Liver (tissue), 3 donors: ENCODE measurements around the gene GPR39.

Experiments used
- EGR1 ChIP-seq, 2 donors: IDR thresholded peaks; 2 replicates each; pipeline ENCODE4 v1.6.1; 2016 to 2018; ENCODE audit warnings: antibody characterized with exemption in 2 of 2, low read depth in 2 of 2
- GABPA ChIP-seq, 2 donors: IDR thresholded peaks in 1 of 2; conservative IDR thresholded peaks in 1 of 2; 2 replicates each; pipeline ENCODE4 v1.6.1; 2016; ENCODE audit warnings: antibody characterized with exemption in 2 of 2, mild to moderate bottlenecking in 1 of 2, moderate library complexity in 1 of 2
- RAD21 ChIP-seq, 2 donors: IDR thresholded peaks; 2 replicates each; pipeline ENCODE4 v1.6.1; 2016; ENCODE audit warnings: antibody characterized with exemption in 2 of 2, mild to moderate bottlenecking in 2 of 2
- RXRA ChIP-seq, 2 donors: IDR thresholded peaks; 2 replicates each; pipeline ENCODE4 v1.6.1; 2017 to 2018; ENCODE audit warnings: antibody characterized with exemption in 2 of 2, mild to moderate bottlenecking in 1 of 2
- SP1 ChIP-seq: IDR thresholded peaks from 2 replicates; pipeline ENCODE4 v1.6.1; 2018; ENCODE audit warnings: antibody characterized with exemption, mild to moderate bottlenecking
- TF ChIP-seq, protein P1 (sequence below): fragments of 150-350 bp; IDR thresholded peaks from 2 replicates; pipeline ENCODE4 v1.5.1; 2017; ENCODE audit warnings: improper control_type of control experiment, low read depth, low read length; ENCODE audit not compliant: missing input control
- TF ChIP-seq, protein P2 (sequence below): IDR thresholded peaks from 2 replicates; pipeline ENCODE4 v1.6.1; 2016; ENCODE audit warnings: antibody characterized with exemption
- donor health status: healthy.
- donor health status: healthy.

DNA sequence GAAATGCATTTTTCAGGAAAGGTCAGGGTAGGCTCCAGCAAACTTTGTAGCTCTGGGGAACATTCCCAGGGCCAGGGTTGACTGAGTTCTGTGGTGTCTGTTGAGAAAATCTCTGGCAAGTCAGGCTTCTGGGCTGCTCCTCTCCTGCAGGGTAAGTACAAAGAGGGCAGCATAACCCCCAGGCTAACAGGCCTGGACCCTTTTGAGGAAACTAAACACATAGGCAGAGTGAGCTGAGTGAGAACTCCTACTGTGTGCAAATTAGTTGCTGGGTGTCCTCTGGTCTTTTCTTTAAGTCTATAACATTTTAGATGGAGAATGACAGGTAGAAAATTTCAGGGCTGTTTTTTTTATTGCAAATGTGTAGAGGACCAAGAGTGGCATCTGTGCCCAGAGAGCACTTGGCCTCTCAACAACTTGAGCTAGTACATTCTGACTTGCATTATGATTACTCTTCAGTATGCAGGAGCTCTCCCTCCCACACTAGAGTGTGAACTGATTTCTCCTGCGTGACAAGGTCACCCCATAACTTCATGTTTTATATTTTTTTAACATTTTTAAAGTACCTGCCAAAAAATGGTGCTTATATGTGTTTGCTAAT lies 49.9 kb downstream of the GPR39 start:
- TF ChIP-seq, protein P1, sequence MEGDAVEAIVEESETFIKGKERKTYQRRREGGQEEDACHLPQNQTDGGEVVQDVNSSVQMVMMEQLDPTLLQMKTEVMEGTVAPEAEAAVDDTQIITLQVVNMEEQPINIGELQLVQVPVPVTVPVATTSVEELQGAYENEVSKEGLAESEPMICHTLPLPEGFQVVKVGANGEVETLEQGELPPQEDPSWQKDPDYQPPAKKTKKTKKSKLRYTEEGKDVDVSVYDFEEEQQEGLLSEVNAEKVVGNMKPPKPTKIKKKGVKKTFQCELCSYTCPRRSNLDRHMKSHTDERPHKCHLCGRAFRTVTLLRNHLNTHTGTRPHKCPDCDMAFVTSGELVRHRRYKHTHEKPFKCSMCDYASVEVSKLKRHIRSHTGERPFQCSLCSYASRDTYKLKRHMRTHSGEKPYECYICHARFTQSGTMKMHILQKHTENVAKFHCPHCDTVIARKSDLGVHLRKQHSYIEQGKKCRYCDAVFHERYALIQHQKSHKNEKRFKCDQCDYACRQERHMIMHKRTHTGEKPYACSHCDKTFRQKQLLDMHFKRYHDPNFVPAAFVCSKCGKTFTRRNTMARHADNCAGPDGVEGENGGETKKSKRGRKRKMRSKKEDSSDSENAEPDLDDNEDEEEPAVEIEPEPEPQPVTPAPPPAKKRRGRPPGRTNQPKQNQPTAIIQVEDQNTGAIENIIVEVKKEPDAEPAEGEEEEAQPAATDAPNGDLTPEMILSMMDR: no peak
- TF ChIP-seq SP1 (no peak), EGR1 (IDR thresholded peaks at IDR 0.05; ENCODE audit: low read depth in 2 of 2) (no peak), GABPA (IDR thresholded peaks at IDR 0.05 in 1 of 2, conservative IDR thresholded peaks at IDR 0.05 in 1 of 2) (no peak), RAD21 (IDR thresholded peaks at IDR 0.05) (no peak), RXRA (IDR thresholded peaks at IDR 0.05) (no peak)
- TF ChIP-seq, protein P2, sequence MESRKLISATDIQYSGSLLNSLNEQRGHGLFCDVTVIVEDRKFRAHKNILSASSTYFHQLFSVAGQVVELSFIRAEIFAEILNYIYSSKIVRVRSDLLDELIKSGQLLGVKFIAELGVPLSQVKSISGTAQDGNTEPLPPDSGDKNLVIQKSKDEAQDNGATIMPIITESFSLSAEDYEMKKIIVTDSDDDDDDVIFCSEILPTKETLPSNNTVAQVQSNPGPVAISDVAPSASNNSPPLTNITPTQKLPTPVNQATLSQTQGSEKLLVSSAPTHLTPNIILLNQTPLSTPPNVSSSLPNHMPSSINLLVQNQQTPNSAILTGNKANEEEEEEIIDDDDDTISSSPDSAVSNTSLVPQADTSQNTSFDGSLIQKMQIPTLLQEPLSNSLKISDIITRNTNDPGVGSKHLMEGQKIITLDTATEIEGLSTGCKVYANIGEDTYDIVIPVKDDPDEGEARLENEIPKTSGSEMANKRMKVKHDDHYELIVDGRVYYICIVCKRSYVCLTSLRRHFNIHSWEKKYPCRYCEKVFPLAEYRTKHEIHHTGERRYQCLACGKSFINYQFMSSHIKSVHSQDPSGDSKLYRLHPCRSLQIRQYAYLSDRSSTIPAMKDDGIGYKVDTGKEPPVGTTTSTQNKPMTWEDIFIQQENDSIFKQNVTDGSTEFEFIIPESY: no peak
